Measurements from ENCODE around the gene OR2V2. TPM values are rescaled to one million over a fixed set of nuclear protein-coding genes. Genes with fewer than 3 reads are reported as not detected.

OR2V2 gene
- total and polyA plus RNA-seq, 2 donors (not counting 3 experiments of a cell fraction or from before 2014, with no cell fraction given): not detected

GRCh38 chr5:181189962-181190710 is 42.8 kb downstream of the OR2V2 start:
- no peaks in the 10 kb centered on the region for H3K79me2 ChIP-seq (ENCODE audit: control insufficient read depth, insufficient read depth, low read length)
- no peak overlapping the region for H3K9ac ChIP-seq (replicated peaks; ENCODE audit: extremely low read depth, insufficient read depth, low read length)
- intact Hi-C loops (cut with micrococcal nuclease) (loop anchor here (2.0 to 10.0 kb wide), 4 partner anchors 17 to 695 kb away; partner anchors contain the start of genes CNOT6, MGAT1 and ZFP62), dilution Hi-C loops (cut with MboI; ENCODE audit: extremely low pct_ligation_motif_present, low sequenced_read_pairs) (no loop called here)
- H3K27me3 ChIP-seq (ENCODE audit: control insufficient read depth in 2 of 2, insufficient read depth in 2 of 2, low read length in 2 of 2): no peaks in the 10 kb centered on the region
- H3K9me1 ChIP-seq (replicated peaks; ENCODE audit: control insufficient read depth, extremely low read depth, insufficient read depth, low read length): no peaks in the 10 kb centered on the region
- ChIA-PET CTCF (interaction anchor here (0.8 to 10.2 kb wide), 5 partner anchors 15 to 71 kb away, joined by 3 to 95 read pairs (median 3); partner anchors contain the start of genes TRIM41, TRIM52 and TRIM7), POLR2A (interaction anchor here (1.8 kb wide), 1 partner anchor 15 kb away, joined by 6 read pairs; the partner anchor contains the start of gene TRIM7)
- H3K27ac ChIP-seq (ENCODE audit: insufficient read depth, low read depth, low read length): no peak overlapping the region
- DNase-seq (ENCODE audit: low read depth, low spot score) (no peak), FAIRE-seq (no peak)
- no peaks in the 10 kb centered on the region for H3K36me3 ChIP-seq (ENCODE audit: control insufficient read depth in 2 of 2, extremely low read depth in 1 of 2, insufficient read depth in 2 of 2, low read length in 2 of 2)
- H2AFZ ChIP-seq (ENCODE audit: low read depth, low read length): peak overlapping the region; percentile 96
- peak overlapping the region; percentile 79 for H3K4me2 ChIP-seq (ENCODE audit: insufficient read depth, low read length)
- TF ChIP-seq CTCF (IDR thresholded peaks at IDR 0.05; ENCODE audit: extremely low read depth in 1 of 2, insufficient read depth in 1 of 2, low read depth in 1 of 2, low read length in 2 of 2): no peak
- no peak for TF ChIP-seq POLR2A (IDR thresholded peaks at IDR 0.05; ENCODE audit: low read depth, low read length)
- no peak for TF ChIP-seq JUN (IDR thresholded peaks at IDR 0.05; ENCODE audit: borderline replicate concordance, insufficient read depth, insufficient read length, low read depth)
- TF ChIP-seq GATA2 (IDR thresholded peaks at IDR 0.05; ENCODE audit: insufficient read depth, insufficient read length, low read depth, low read length): no peak
- no peak for TF ChIP-seq FOS (IDR thresholded peaks at IDR 0.05; ENCODE audit: borderline replicate concordance, insufficient read depth, low read length)
- no peak for TF ChIP-seq EZH2 (IDR thresholded peaks at IDR 0.05; ENCODE audit: borderline replicate concordance, low read depth, low read length, severe bottlenecking)
- TF ChIP-seq MYC (IDR thresholded peaks at IDR 0.05; ENCODE audit: low read depth, low read length): no peak
- TF ChIP-seq POLR2AphosphoS5 (IDR thresholded peaks at IDR 0.05; ENCODE audit: insufficient read depth, low read depth, low read length): no peak
- TF ChIP-seq MAX (IDR thresholded peaks at IDR 0.05; ENCODE audit: insufficient read depth, insufficient read length): no peak
- peak overlapping the region; percentile 48 to 86 (median 73) for H3K4me3 ChIP-seq (replicated peaks in 1 of 3; ENCODE audit: insufficient read depth in 1 of 3, low read depth in 1 of 3, low read length in 3 of 3)
- no TSS peak for BruUV-seq (replicated peaks)
- H3K9me3 ChIP-seq (replicated peaks; ENCODE audit: control insufficient read depth, insufficient read depth, low read length): no peaks in the 10 kb centered on the region
- no peaks in the 10 kb centered on the region for H4K20me1 ChIP-seq (replicated peaks; ENCODE audit: control insufficient read depth, extremely low read depth, insufficient read depth, low read length)
- H3K4me1 ChIP-seq (ENCODE audit: control insufficient read depth, extremely low read depth, insufficient read depth, low read length): peaks cover 18% of the 10 kb centered on the region

All from endothelial cell of umbilical vein (primary cell).